Activated gamma-delta T cell treated with anti-CD3 and anti-CD28 coated beads, Interleukin-2, amount 50 U/mL, for 16 hours (primary cell): ENCODE data around the gene LMX1B.
"Not testable (repeated sequence)": the region's sequence is repeated elsewhere in the genome, so short reads cannot be mapped to it uniquely, and the experiment has no call there.

Experiments used
- DNase-seq: peaks from one replicate; pipeline ENCODE4 v3.0.0-alpha.2; 2020; ENCODE audit warnings: low read depth

The LMX1B gene

DNA sequence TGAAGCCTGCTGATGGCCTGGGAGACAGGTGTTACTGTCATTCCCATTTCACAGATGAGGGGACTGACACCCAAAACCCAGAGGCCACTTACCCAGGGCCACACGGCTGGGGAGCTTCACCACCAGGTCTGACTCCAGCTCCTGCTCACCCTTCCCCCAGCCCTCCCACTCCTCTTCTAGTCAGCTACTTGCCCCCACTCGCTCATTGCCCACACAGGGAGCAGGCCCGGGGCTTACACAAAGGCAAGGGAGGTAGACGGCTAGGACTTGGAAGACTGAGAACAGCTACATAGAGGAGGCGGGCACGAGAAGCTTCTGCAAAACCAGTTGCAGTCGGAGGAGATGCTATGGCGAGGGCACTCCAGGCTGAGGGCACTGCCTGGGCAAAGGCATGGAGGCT lies 21.3 kb downstream of the LMX1B start:
- DNase-seq: no peak

- DNase-seq: no peak
Observed at GRCh38 chr9:126635661-126636439, 22.1 kb downstream of the LMX1B start.

- DNase-seq: peak; percentile 13
Observed at GRCh38 chr9:126636983-126637798, 23.5 kb downstream of the LMX1B start.

DNA sequence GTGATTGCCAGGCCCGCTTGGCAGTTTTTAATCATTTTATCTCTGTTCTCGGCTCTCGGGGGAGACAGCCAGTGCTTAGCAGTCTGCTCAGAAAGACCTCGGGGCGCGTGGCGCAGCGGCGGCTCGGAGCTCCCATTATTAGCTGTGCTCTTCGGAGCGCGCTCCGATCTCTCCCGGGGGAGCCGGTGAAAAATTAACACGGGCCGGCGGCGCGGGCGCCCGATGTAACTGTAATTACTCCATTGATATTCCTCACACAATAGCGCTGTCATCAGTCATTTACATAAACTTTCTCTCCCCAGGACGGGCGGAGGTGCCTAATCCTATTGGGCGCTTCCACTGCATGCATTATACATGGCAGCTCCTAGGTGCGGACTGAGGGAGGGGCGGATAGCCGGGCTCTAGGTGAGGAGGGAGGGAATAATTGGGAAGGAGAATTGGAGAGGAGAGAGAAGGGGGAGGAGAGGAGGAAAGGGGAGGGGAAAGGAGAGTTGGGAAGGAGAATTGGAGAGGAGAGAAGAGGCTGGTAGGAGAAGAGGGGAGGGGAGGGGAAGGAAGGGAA lies 24.9 kb downstream of the LMX1B start:
- no peak for DNase-seq

GRCh38 chr9:126639318-126640000 lies 25.7 kb downstream of the LMX1B start:
- no peak for DNase-seq

DNA sequence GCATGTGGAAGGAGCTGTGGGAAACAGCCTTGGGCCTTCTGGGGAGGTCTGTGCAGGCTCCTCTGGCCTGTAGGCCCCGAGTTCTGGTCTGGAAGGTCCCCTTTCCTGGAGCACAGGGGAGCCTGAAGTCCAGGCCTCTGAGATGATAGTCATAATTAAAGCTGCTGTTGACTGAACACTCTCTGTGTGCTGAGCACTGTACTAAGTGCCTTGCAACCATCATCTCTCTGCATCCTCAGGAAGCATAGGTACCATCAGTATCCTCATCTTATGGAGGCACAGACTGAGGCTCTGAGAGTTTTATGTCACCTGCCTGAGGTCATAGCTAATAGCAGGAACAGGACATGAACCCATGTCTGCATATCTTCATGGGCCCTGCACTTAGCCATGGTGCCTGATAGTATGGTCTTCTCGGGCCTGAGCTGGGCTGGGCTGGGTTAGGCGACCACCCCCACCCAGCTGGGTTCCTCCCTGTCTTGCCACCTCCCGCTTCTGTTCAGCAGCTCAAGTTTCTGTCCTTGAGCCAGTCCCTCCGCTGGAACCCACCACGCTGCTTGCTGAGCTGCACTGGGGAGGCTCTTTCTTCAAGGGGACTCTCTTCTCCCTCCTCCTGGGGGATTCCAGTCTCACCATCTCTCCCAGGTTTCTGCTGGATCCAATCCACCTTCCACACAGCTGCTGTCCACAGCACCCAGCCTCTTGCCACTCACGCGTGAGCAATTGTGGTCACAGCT lies 27.6 kb downstream of the LMX1B start:
- no peak for DNase-seq

GRCh38 chr9:126642010-126642744 lies 28.4 kb downstream of the LMX1B start:
- no peak for DNase-seq

- no peak for DNase-seq
Observed at GRCh38 chr9:126642839-126643238, 29.1 kb downstream of the LMX1B start.

DNA sequence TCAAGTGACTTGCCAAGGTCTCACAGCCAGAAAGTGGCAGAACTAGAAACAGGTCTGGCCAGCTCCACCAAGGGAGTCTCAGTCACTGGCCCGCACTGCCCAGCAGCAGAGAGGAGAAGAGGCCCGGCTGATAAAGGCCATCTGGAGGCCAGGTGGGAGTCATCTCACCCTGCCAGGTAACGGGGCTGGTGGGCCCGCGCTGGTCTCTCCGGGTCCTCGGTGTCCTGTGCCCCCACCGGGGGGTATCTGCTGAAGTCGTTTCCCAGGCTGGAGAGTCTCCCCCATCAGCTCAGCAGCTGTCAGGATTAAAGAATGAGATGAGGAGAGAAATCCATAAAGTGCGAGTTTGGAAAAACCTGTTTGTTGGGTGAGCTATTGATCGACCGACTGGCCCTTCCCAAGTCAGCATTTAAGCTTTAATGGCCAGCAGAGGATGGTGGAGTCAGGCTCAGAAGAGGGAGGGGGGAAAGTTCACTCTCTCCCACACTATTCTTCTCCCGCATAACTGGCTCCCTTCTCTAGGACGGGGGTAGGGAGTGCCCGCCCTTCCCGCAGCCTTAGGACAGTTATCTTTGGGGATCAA lies 30.3 kb downstream of the LMX1B start:
- no peak for DNase-seq

- no peak for DNase-seq
Observed at GRCh38 chr9:126646162-126646561, 32.4 kb downstream of the LMX1B start.

DNA sequence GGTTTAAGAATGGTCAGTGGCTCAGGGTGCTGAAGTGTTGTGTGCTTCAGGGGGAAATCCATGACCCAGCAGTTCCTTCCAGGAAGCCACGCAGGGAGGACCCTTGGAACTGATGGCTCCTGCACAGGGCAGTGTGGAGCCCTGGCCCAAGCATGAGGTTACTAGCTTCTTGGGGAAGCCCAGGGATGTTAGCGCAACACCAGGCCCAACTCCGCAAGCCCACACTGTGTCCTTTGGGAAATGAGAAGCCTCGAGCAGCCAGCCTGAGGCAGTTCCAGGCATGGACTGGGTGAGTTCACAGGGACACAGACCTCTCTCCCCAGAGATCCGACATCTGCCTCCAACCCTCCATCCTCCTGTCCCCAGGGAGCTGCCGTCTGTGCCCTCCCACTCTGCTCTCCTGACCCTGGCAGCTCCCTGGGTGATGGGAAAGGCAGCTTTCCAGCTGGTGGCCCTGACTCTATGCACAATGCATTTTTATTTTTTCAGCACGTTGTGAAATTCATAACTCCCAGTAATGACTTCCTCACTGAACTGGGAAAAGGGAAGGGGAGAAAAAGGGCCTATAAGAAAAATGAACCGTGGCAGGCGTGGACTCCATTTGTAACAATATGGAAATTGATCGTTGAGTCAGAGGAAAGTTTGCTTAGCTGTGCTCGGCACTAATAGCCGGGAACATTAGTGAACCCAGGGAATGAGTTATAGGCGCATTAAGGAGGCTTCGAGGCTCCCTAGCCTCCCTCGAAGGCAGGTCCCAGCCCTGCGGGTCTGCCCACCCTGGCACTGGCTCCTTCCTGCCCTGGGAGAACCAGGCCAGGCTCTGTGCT lies 34.1 kb downstream of the LMX1B start:
- DNase-seq: no peak

DNA sequence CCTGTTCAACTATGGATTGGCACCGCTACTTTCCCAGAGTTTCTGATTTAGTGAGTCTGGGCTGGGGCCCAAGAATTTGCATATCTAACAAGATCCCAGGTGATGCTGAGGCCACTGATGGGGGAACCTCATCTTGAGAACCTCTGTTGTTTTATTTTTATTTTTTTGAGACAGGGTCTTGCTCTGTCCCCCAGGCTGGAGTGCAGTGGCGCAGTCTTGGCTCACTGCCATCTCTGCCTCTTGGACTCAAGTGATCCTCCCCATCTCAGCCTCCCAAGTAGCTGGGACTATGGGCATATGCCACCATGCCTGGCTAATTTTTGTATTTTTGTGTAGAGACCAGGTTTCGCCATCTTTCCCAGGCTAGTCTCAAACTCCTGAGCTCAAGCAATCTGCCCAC lies 35.7 kb downstream of the LMX1B start:
- no peak for DNase-seq

DNA sequence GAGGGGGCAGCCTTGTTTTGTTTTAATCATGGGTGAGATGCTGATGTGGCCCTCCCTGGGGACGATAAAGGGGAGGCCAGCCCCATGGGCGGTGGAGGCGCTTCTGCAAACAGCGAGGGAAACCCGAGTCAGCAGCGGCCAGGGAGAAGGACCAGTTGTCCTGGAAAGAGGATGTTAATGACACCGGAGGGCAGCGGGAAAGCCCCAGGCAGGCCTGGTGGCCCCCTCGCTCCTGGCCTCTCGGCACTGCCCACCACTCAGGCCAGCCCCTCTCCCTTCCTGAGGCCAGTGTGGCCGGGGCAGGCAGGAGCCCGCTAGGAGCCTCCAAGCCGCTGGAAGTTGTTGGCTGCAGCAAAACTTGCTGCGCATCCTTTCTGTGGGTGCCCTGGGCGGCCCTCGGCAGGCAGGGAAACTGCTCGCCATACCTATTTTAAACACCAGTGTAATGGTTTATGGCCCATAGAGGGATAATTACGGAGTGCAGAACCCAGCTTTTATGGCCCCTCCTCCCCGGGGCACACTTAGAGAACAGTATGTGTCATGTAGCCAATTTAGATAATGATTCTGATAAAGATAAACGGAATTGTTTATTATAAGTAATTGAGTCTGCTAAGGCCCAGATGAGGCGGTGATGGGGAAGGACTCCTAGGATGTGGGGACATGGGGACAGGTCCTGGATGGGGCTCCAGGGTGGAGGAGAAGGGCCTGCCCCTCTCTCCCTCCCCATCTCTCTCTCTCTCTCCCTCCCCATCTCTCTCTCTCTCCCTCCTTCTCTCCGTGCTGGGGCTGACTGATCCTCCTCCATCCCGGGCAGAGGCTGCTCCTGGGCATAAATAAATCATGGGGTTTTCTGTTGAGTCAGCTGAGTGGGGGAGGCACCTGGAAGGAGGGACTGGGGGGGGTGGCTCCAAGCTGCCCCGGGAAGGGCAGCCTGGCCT lies 36.9 kb downstream of the LMX1B start:
- DNase-seq: no peak

GRCh38 chr9:126652140-126652582 lies 38.4 kb downstream of the LMX1B start:
- DNase-seq: no peak

DNA sequence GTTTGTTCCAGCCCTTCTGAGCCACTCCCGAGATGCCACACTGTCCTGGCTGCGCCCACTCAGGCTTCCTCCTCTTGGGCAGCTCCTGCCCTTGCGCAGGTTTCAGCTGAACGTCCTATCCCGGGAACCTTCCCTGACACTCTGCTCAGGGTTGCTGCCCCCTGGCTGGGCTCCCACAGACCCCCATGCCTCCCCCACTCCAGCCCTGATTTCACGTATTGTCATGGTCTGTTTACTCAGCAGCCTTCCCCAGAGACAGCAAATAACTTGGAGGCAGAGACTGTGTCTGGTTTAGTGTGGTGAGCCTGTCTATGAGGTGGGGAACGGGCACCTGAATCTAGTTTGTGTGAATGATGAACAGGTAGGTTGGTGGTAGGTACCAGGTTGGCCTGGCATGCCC lies 40.4 kb downstream of the LMX1B start:
- DNase-seq: no peak

DNA sequence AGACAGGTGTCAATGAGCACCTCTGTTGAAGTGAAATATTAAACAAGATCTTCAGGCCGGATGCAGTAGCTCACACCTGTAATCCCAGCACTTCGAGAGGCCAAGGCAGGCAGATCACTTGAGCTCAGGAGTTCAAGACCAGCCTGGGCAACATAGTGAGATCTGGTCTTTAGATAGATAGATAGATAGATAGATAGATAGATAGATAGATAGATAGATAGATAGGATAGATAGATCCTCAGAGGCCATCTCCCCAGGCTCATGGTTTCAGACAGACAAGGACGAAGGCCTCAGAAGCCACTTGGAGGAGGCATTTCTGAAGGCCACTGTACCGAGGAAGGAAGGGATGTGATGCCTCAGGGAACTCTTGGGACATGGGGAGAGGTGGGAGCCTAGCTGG lies 42.5 kb downstream of the LMX1B start:
- DNase-seq: not testable (repeated sequence)

DNA sequence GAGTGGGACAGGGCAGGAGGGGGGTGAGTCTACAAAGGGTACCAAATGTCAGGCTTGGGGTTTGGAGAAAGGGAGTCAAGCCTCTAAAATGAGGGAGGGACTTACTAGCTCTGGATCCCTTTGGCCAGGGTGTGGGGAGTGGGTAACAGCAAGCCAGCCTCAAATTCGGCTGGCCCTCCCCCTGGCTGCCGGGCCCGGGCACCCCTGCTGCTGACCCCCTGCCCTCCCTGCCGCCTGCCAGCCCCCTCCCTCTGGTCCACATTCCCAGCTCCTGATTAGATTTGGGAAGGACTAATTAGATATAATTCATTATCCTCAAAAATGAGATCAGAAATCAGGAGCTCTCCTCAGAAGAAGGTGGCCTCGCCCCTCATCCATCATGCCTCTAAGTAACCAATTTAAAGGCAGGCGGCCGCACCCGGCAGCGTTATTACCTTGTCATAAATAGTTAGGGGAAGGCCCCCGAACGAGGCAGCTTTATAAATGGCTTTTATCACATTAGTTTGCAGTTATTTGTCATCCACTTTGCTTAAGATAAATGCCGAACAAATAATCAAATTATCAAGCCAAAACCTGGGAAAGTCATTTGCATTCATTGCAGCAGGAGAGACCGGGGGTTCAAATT lies 44.6 kb downstream of the LMX1B start:
- DNase-seq: no peak

DNA sequence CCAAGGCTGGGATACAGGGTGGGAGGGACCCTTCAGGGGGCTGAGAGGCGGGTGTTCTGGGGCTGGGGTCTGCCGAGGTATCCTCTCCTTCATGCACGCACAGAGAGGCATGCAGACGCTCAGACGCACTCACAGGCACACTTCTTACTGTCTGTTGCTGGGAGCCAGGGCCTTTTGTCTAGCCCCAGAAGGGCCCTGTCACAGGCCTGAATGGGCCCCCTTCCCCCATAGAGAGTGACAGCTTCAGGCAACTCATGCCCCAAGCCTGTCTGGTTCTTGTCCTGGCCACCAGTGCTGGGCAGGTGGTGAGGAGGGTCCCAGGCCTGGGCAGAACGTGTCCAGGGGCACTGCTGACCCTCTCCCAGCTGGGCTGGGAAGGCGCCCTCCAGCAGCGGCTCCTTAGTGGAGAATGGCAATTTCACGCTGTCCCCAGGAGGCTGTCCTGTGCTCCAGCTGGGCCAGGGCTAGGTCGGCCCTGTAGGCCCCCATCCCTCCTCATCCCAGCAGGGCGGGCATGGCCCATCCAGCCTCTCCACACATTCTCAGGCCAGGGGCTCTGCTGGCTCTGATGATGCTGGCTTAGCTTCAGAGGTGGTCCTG lies 45.3 kb downstream of the LMX1B start:
- no peak for DNase-seq
